GM21367 (cell line): ENCODE results near the gene FIZ1.

Source experiments
- ATAC-seq: cut with Tn5 transposase; IDR thresholded peaks from one replicate; pipeline ENCODE4 v1.9.1; 2021; ENCODE audit not compliant: unreplicated experiment

FIZ1 gene

DNA sequence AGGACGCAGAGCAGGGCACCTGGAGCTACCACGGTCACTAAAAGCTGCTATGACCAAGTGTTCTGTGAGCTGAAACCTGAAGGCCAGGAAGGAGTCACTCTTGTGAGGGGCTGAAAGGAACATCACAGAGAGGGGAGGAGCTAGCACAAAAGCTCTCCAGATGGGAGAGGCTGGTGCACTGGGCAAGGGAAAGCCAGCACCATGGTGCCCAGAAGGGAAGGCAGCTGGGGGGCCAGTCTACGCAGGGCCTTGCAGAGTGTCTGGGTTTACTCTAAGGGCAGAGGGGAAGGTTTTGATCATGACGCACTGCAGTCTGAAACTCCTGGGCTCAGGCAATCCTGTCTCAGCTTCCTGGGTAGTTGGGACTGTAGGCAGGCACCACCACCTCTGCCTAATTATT, 37.4 kb upstream of the FIZ1 start:
- no peak for ATAC-seq

DNA sequence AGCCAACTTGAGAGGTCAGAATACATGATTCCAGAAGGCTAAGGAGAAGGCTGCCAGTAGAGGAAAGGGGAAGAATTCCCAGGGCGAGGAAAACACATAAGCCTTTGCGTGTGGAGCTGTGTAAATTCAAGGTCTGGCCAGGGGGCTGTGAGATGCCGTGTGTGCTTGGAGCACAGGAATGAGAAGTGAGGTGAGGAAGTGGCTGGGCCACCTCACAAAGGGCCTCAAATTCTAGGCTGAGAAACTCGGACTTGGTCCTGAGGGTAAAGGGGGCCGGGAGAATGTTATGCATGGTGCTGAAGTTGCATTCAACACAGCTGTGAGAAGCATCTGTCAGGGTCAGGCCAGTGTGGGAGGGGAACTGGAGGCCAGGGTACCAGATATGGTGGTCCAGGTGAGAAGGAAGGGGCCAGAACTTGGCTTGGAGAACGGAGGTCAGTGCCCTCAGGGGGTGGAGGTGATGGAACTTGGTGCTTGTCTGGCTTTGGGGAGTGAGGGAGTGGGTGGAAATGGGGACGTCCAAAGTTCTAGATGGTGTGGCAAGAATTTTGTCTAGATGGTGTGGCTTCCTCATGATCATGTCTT, 36.6 kb upstream of the FIZ1 start:
- no peak for ATAC-seq

DNA sequence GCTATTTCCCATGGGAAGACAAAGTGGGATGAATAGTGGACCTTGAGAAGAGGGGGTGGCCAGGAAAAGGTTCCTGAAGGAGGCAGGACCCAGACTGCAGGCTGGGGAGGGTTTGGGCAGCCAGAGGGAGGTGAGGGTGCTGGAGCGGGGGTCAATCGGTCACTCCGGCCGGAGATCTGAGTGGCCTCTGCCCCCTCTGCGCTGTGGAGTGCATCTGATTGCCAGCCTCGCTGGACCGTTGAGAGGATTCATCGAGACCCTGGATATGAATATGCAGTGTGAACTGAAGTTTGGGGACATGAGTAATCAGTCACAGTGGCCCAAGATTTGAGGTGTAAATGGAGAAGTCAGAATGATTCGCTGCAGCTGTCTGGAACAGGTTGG, 36.0 kb upstream of the FIZ1 start:
- ATAC-seq, result no peak

DNA sequence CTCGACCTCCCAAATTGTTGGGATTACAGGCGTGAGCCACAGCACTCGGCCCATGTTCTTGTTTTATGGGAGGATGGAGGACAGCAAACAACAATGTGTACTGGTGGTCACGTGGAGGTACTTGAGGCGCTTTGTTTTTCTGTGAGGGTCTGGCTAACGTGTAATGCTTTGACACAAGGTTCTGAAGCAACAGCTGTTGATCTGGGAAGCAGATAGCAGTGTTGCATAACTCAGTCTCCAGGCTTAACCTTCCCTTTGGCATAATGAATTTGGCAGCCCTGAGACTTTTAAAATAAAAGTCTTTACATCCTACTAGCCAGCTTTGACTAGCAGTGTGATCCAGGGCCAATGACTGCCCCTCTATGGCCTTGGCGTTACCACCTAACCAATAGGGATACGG, 34.5 kb upstream of the FIZ1 start:
- ATAC-seq, result no peak

DNA sequence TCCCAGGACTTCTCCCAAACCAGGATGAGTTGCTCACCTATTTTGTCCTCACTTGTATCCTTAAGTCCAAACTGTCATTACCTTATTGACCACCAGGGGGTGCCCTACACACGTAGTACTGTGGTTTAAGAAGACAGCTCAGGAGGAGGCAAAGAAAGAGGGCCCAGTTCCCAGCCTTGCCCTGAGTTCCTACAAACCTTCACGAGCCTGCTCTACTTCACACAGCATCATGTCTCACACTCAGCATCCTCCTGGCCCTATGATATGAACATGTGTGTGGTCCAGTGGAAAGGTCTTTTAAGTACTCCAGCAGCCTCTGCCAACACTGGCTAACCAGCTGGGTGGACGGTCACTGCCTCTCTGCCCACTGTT, 33.1 kb upstream of the FIZ1 start:
- ATAC-seq, result no peak

DNA sequence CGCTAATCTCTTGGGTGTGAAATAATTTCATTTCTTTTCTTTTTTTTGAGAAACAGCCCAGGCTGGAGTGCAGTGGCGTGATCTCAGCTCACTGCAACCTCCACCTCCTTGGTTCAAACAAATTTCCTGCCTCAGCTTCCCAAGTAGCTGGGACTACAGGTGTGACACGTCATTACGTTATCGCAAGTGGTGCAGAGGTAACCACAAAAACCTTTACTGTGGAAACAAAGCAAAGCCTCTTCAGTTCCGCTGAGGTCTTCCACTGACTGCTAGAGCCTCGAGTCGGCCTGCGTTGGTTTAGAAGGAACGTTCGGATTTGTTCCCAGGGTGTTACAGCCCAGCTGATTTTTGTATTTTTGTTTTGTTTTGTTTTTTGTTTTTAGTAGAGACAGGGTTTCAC, 27.0 kb upstream of the FIZ1 start:
- no peak for ATAC-seq

DNA sequence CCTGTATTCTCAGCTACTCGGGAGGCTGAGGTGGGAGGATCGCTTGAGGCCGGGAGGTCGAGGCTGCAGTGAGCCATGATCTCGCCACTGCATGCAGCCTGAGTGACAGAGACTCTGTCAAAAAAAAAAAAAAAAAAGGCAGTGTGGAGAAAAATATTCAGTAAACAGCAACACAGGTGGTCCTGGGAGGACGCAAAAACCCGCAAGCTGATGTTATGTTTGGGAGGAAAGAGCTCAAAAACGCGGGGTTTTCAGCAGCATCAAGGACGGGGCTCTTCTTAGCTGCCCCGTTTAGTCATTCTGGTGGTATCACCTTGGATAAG, 25.6 kb upstream of the FIZ1 start:
- no peak for ATAC-seq

DNA sequence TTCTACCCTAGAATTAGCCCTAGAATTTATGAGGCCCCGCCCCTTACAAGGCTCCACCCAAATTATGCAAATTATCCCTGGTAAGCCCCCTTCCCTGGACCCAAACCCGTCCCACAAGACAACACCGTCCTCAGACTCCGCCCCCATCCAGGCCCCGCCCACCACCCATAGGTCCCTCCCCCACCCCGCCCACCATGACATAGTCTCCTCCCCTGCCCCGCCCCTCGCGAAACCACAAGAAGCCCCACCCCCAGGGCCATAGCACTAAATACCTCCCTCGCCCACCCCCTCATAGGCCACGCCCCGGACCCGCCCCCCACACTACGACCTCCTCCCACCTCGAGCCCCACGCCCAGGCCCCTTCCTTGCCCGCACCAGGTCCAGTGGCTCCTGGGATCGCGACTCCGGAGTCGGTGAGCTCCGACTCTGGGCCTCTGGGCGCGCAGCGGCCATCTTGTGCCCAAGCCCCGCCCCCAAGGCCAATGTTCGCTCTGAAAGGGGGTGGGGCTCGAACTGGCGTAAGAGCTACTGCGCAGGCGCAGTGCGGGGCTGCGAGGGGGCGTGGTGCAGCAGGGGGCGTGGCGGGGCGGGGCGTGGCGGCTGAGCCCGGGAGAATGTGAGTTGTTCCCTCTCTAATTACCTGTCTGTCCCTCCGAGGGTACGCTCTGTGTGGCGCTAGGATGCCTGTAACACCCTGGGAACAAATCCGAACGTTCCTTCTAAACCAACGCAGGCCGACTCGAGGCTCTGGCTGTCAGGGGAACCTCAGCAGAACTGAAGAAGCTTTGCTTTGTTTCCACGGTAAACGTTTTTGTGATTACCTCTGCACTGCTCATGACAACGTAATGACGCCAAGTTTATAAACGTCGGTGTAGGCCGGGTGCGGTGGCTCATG, 25.0 kb upstream of the FIZ1 start, which contains the start of gene ZNF784:
TSS of gene ZNF784 (minus strand) at position 458 of the 895 bp plus-strand sequence. CDS start at position 453, 5 bp downstream.
- ATAC-seq, result peak; percentile 43

DNA sequence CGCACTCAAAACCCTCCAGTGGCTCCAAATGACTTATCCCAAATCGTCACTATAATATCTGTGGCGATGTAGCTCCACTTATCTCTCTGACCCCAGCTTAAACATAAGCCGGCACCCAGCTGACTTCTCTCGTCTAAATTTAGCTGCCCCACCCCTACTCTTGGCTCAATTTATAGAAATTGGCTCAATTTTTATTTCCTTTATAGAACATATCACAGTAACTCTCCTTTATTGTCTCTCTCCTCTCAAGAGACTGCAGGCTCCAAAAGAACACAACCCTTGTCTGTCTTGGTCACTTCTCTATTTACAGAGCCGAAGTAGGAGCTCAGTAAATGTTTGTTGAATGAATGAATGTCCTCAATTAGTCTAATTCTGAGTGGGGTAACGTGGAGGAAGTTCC, 24.2 kb upstream of the FIZ1 start:
- no peak for ATAC-seq

DNA sequence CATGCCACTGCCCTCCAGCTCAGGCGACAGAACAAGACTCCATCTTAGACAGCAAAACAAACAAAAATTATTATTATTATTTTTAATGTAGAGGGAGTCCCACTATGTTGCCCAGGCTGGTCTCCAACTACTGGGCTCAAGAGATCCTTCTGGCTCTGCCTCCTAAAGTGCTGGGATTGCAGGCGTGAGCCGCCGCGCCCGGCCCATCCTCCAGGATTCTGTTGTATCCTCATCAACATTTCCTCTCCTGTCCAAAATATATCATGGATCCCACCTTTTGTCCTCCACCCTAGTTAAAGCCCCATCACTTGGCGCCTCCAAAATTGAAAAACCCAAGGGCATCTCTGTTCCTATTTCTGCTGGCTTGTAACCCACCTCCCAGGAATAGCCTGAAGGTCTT, 23.8 kb upstream of the FIZ1 start:
- ATAC-seq, result no peak

DNA sequence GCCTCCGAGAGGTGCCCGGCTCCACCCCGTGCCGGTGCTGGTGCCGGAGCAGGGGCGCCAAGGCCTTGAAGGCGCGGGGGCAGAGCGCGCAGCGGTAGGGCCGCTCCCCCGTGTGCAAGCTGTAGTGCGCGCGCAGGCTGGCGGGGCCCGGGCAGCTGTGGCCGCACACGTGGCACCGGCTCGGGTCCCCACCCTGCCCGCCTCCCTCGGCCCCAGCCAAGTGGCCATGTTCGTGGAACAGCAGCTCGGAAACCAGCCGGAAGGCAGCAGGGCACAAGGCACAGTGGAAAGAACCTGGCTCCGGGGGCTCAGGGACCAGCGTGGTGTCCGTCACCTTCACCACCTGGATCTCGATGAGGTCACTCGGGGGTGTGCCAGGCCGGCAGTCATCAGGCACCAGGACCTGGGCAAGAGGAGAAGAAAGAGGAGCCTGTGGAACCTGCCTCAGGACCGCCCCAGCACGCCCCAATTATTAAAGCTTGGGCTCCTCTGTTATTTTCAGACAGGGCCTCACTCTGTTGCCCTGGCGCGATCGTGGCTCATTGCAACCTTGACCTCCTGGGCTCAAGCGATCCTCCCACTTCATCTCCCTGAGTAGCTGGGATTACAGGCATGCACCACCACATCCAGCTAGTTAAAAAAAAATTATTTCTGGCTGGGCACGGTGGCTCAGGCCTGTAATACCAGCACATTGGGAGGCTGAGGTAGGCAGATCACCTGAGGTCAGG, 23.1 kb upstream of the FIZ1 start:
- no peak for ATAC-seq

DNA sequence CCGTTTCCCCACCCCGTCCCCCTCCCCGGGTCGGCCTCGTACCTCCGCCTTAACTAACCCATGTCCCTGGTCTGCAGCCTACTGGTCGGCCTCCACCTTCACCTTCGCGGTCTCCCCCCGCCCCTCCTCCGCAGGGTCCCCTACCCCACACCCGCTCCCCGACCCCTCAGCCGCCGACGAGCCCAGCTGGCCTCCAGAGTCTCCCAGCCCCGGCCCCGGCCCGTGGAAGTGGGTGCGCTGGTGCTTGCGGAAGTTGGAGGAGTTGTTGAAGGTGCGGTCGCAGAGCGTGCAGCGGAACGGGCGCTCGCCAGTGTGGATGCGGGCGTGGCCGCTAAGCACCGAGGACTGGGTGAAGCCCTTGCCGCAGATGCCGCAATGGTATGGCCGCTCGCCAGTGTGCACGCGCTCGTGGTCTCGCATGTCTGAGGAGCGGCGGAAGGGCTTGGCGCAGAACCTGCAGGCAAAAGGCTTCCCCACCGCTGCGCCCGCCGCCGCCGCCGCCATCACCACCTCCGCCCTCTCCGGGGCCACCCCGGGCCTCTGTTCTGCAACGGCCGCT, 22.4 kb upstream of the FIZ1 start:
- ATAC-seq, result no peak

DNA sequence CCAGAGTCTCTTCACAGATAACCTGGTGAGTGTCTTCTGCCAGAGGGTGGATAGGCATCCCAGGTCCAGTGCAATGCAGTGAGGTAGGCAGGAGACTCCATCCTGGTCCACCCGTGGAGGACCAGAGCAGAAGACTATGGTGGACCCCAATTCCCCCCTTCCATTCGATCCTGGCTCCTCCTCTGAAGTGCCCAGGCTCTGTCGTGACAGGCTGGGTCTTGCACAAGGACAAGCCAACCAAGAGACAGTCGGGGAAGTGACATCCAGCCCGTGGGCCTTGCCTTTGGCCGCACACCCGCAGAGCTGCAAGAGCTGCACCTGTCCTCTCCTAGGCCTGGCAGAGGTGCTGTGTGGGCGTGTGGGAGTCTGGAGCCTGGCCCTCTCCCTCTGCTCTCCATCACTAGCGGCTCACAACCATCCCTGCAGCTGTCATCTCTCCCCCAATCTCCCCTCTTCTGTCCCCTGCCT, 21.9 kb upstream of the FIZ1 start:
- no peak for ATAC-seq

DNA sequence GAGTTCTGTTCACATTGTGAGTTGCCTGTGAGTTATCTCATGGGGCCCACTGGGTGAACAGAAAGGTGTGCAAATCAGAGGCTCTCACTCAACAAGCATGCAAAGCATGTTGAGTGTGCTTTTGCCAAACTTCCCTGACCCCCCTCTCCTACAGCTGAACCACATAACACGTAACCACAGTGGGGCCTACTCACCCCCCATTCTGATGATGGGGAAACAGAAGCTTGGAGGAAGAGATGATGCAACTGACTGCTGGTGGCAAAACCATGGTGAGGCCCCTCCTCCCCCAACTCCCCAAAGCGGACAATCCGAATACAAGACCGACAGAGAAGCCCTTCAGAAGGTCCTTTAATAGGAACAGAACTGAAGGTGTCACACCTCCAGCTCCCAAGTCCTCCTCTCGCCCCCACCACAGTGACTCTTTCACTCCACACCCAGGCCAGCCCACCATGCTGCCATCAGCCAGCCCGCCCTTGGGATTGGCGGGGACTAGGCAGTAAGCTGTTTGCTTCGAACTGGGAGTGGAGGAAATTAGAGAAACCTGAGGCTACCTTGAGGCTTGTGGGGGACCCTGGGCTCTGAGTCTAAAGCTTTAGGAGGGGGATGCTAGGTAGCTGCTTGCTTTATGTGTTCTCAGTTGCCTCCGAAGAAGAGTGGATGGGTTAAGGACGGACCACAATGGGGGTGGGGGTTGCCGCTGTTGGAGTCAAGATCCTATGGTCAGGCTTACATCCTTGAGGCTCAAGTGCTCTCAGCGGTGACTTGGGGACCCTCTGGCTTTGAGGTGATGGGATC, 21.3 kb upstream of the FIZ1 start:
- ATAC-seq, result no peak

DNA sequence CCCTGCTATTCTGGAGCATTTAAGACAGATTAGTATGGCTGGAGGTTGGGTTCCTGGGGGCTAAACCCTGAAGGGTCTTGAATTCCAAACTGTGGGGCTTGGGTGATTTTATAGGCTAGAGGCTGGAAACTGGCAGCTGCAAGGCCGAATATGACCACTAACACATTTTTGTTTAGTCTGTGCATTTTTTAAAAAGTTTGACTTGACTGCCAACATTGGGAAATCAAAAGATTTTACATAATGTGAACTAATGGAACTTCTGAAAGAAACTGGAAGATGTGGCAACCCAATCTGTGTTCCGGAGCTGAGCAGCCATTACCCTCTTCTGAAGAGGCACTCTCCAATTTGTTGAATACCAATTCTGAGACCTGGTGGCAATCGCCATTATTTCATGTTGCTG, 20.0 kb upstream of the FIZ1 start:
- no peak for ATAC-seq

DNA sequence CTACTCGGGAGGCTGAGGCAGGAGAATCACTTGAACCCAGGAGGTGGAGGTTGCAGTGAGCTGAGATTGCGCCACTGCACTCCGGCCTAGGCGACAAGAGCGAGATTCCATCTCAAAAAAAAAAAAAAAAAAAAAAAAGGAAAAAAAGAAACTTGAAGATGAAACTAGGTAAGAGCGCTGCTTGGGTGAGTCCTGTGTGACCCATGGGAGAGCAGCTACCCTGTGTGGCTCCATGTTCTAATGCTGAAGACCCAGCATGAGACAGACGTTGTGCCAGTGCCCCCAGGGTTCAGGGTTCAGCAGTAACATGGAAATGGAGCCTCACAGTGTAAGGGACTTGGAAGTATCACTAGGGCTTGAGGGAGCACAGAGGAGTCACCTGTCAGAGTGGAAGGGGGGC, 19.1 kb upstream of the FIZ1 start:
- no peak for ATAC-seq

DNA sequence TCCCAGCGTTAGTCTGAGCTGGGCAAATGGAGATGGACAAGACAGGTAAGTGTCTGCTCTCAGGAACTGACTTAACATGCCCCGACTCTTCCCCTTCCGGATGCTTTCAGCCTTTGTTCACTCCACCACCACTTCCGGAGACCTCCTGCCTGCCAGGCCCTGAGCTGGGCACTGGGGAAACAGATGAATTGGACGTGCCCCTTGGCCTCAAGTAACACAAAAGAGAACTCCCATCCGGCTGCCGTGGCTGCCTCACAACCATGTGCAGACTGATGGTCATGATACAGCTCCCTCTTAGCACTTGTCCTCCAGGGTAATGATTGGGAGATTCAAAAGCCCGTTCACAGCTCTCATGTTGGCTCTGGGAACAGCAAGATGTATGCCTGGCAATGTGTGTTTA, 18.1 kb upstream of the FIZ1 start:
- no peak for ATAC-seq

DNA sequence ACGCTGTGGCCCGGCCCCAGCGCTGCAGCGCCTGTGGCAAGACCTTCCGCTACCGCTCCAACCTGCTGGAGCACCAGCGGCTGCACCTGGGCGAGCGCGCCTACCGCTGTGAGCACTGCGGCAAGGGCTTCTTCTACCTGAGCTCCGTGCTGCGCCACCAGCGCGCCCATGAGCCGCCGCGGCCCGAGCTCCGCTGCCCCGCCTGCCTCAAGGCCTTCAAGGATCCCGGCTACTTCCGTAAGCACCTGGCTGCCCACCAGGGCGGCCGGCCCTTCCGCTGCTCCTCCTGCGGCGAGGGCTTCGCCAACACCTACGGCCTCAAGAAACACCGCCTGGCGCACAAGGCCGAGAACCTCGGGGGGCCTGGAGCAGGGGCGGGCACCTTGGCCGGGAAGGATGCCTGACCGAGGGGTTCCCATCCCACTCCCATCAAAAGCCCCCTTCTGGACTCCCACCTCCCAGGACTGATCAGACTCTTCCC, 17.1 kb upstream of the FIZ1 start:
- no peak for ATAC-seq

DNA sequence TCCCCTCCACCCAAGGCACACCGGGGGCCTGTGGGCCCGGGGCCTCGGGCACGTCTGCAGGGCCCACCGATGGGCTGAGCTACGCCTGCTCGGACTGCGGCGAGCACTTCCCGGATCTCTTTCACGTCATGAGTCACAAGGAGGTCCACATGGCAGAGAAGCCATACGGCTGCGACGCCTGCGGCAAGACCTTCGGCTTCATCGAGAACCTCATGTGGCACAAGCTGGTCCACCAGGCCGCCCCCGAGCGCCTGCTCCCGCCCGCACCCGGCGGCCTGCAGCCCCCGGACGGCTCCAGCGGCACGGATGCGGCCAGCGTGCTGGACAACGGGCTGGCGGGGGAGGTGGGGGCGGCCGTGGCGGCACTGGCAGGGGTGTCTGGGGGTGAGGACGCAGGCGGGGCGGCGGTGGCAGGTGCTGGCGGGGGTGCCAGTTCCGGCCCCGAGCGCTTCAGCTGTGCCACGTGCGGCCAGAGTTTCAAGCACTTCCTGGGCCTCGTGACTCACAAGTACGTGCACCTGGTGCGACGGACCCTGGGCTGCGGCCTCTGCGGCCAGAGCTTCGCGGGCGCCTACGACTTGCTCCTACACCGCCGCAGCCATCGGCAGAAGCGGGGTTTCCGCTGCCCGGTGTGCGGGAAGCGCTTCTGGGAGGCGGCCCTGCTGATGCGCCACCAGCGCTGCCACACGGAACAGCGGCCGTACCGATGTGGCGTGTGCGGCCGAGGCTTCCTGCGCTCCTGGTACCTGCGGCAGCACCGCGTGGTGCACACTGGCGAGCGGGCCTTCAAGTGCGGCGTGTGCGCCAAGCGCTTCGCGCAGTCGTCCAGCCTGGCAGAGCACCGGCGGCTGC, 16.5 kb upstream of the FIZ1 start:
- ATAC-seq, result no peak
